Bronchial epithelial cell (primary cell): ENCODE data around the gene NUDT12. TPM values are rescaled to one million over a fixed set of nuclear protein-coding genes. Genes with fewer than 3 reads are reported as not detected.

Experiments used
- DNase-seq: peaks from one replicate; pipeline ENCODE4 v3.0.0-alpha.2; 2010; ENCODE audit warnings: low read depth
- FAIRE-seq: peaks from 2 replicates; lab custom pipeline; 2011; peaks lifted over from hg19 to GRCh38; lab: Jason Lieb, UNC
- H3K27me3 ChIP-seq: 2 replicates; pipeline ENCODE4 v1.5.1; 2011; ENCODE audit warnings: low read length; ENCODE audit not compliant: control insufficient read depth, insufficient read depth
- H3K36me3 ChIP-seq: 2 replicates; pipeline ENCODE4 v1.5.1; 2011; ENCODE audit warnings: low read length; ENCODE audit not compliant: control insufficient read depth, insufficient read depth
- H3K4me3 ChIP-seq: 2 replicates; pipeline ENCODE4 v1.5.1; 2011; ENCODE audit warnings: mild to moderate bottlenecking, low read depth, low read length, control low read depth
- total RNA-seq: library from RNA; depleted of rRNA; stranded (reverse); fragments of >200 nt; gene quantifications from 2 replicates; pipeline ENCODE4 v1.2.1, GENCODE V29; 2014
- TF ChIP-seq, protein P1 (sequence below): IDR thresholded peaks from 2 replicates; pipeline ENCODE4 v1.5.1; 2011; ENCODE audit warnings: mild to moderate bottlenecking, moderate library complexity, low read length, control low read depth, inconsistent platforms; ENCODE audit not compliant: insufficient read depth, severe bottlenecking

The NUDT12 gene
- total RNA-seq, 1 donor from 2014 or later, result 11.6 TPM

DNA sequence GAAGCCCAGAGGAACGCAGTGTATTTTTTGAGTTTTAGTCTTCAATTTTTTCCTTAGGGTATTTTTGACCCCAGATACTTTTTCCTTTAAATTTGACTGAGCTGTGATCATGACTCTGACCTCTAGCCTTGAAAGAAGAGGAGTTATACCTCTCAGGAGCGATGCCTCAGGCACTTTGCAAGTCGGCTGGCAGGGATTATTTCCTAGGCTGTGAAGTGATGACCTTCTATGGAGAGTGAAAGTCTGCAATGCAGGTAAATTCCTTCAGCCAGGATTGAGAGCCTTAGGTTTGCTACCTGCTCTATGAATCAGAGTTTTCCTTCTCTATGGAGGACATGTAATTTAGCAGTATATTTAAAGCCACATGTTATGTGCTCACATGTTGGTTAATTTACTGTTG is 10.8 kb upstream of the NUDT12 start:
- no peaks in the 10 kb centered on the region for H3K27me3 ChIP-seq
- FAIRE-seq (no peak), DNase-seq (no peak)
- TF ChIP-seq, protein P1, sequence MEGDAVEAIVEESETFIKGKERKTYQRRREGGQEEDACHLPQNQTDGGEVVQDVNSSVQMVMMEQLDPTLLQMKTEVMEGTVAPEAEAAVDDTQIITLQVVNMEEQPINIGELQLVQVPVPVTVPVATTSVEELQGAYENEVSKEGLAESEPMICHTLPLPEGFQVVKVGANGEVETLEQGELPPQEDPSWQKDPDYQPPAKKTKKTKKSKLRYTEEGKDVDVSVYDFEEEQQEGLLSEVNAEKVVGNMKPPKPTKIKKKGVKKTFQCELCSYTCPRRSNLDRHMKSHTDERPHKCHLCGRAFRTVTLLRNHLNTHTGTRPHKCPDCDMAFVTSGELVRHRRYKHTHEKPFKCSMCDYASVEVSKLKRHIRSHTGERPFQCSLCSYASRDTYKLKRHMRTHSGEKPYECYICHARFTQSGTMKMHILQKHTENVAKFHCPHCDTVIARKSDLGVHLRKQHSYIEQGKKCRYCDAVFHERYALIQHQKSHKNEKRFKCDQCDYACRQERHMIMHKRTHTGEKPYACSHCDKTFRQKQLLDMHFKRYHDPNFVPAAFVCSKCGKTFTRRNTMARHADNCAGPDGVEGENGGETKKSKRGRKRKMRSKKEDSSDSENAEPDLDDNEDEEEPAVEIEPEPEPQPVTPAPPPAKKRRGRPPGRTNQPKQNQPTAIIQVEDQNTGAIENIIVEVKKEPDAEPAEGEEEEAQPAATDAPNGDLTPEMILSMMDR, result no peak
- H3K36me3 ChIP-seq, result no peaks in the 10 kb centered on the region
- H3K4me3 ChIP-seq, result no peak overlapping the region

DNA sequence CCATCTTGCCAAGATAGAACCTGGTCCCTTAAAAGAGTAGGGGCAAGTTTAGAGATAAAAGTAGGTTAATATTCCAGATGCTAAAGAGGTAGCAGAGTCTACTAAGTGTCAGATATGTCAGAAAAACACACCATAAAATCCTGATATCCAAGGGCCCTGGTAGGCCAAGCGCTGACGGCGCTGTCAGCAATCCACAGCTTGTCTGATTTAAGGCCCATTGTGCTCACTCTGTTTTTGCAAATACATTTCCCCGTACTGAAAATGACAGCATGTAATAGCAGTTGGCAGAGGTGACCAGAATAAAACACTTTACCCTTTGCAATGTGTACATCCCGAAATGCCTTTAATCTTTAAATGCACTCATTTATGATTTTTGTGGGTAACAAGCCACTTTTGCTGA is 9.9 kb upstream of the NUDT12 start:
- DNase-seq, result no peak
- H3K36me3 ChIP-seq, result no peaks in the 10 kb centered on the region
- TF ChIP-seq, protein P1, result no peak
- H3K4me3 ChIP-seq, result no peak overlapping the region
- no peak for FAIRE-seq
- H3K27me3 ChIP-seq, result no peaks in the 10 kb centered on the region

DNA sequence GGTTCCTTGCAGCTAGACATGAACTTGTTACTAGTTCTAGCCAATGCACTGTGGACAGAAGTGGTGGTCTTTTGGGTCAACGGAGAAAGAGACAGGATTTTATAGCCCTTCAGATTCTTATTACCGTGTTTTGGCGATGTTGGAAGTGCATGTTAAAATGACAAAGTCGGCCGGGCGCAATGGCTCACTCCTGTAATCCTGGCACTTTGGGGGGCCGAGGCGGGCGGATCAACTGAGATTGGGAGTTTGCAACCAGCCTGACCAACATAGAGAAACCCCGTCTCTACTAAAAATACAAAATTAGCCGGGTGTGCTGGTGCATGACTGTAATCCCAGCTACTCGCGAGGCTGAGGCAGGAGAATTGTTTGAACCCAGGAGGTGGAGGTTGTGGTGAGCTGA is 9.1 kb upstream of the NUDT12 start:
- no peaks in the 10 kb centered on the region for H3K36me3 ChIP-seq
- FAIRE-seq, result no peak
- no peak for DNase-seq

DNA sequence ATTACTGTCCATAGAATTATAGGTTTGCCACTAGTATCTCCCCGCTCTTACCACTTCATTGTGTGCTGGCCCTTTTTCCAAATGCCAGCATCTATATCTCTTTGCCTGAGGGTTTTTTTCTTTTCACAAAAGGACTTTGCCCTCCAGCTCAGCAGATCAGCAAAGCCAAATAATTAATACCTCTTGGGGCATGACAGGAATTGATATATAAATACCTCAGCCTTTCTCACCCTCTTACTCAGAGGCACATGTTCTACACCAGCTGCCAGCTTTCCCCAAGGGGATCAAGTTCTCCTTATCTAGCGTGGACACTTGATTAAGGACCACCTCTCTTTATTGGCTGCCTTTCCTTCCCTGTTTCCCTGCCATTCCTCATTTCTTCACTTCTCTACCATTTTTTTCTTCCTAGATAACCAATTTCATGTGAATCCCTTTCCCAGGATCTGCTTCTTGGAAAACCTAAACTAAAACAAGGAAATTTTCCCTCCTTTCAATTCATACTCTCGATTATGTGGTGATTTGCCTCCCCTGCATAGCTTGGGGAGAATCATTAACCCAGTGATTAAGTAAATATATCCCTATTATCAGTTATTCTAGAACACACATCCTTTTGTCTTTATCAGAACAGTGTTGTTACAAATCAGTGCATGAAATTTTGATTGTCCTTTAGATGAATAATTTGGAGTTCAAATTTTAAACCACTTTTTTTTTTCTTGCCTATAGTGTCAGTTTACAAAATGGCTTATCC is 6.9 kb upstream of the NUDT12 start:
- H3K4me3 ChIP-seq, result no peak overlapping the region
- no peaks in the 10 kb centered on the region for H3K36me3 ChIP-seq
- no peak for DNase-seq
- TF ChIP-seq, protein P1, result no peak
- no peaks in the 10 kb centered on the region for H3K27me3 ChIP-seq
- FAIRE-seq, result no peak

More for the DNA sequence above, 9.1 kb upstream of the NUDT12 start:
- no peak overlapping the region for H3K4me3 ChIP-seq
- TF ChIP-seq, protein P1, result no peak
- no peaks in the 10 kb centered on the region for H3K27me3 ChIP-seq

DNA sequence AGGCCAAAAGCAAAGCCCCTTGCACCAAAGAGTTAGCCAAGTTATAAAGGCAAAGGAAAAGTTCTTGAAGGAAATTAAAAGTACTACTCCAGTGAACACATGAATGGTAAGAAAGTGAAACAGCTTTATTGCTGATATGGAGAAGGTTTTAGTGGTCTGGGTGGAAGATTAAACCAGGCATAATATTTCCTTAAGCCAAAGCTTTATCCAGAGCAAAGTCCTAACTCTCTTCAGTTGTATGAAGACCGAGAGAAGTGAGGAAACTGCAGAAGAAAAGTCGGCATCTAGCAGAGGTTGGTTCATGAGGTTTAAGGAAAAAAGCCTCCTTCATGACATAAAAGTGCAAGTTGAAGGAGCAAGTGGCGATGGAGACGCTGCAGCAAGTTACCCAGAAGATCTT is 3.1 kb upstream of the NUDT12 start:
- no peaks in the 10 kb centered on the region for H3K27me3 ChIP-seq
- no peak for FAIRE-seq
- H3K36me3 ChIP-seq, result no peaks in the 10 kb centered on the region
- TF ChIP-seq, protein P1, result no peak
- DNase-seq, result no peak
- no peak overlapping the region for H3K4me3 ChIP-seq
